GM12878 (cell line): ENCODE results near the gene OR10G3. TPM values are rescaled to one million over a fixed set of nuclear protein-coding genes. Genes with fewer than 3 reads are reported as not detected.

Source experiments
- ATAC-seq: fragments of 200-7000 bp; cut with Tn5 transposase; 3 replicates; pipeline ENCODE4 v1.9.1; 2020; ENCODE audit warnings: mild to moderate bottlenecking, moderate library complexity
- BruUV-seq: library from RNA; stranded (reverse); fragments of 400-500 nt; replicated peaks from 2 replicates; lab custom pipeline; 2021; lab: Mats Ljungman, UMichigan
- CTCF ChIA-PET: fragments of 300-600 bp; sonication (Branson Sonifier 250); formaldehyde crosslinking; extraction: SDS; loops from one replicate; lab custom pipeline; 2021; ENCODE audit warnings: inconsistent platforms; lab: Yijun Ruan, JAX
- POLR2A ChIA-PET: fragments of 350-600 bp; formaldehyde crosslinking; extraction: SDS; loops from one replicate; lab custom pipeline; 2021; ENCODE audit warnings: inconsistent platforms; lab: Charles Lee
- RAD21 ChIA-PET: fragments of 300-600 bp; sonication (Branson Sonifier 250); formaldehyde crosslinking; loops from one replicate; lab custom pipeline; 2023; ENCODE audit warnings: antibody characterized with exemption; ENCODE audit not compliant: unreplicated experiment; lab: Charles Lee
- SMC1A ChIA-PET: fragments of 300-600 bp; sonication (Branson Sonifier 250); formaldehyde crosslinking; loops from one replicate; lab custom pipeline; 2023; ENCODE audit not compliant: unreplicated experiment, uncharacterized antibody; lab: Charles Lee
- DNase-seq: peaks from one replicate; pipeline ENCODE4 v3.0.0-alpha.2; 2011; ENCODE audit warnings: low read depth, low spot score
- FAIRE-seq: peaks from 3 replicates; lab custom pipeline; 2011; peaks lifted over from hg19 to GRCh38; lab: Jason Lieb, UNC
- H2AFZ ChIP-seq: 2 replicates; pipeline ENCODE4 v1.6.0; 2011; ENCODE audit warnings: low read depth, low read length, control low read depth; ENCODE audit not compliant: control insufficient read depth
- H3K27ac ChIP-seq: 2 replicates; pipeline ENCODE4 v1.5.1; 2011; ENCODE audit warnings: control low read depth; ENCODE audit not compliant: control insufficient read depth, insufficient read depth
- H3K27me3 ChIP-seq, 2 experiments: replicated peaks in 1 of 2; 2 replicates each; pipeline versions ENCODE4 v1.6.0 to v1.6.1; 2011; ENCODE audit warnings: low read length in 1 of 2; ENCODE audit not compliant: control insufficient read depth in 2 of 2, insufficient read depth in 2 of 2
- H3K36me3 ChIP-seq, 2 experiments: 2 replicates each; pipeline ENCODE4 v1.5.1; 2011; ENCODE audit warnings: low read length in 1 of 2; ENCODE audit not compliant: control insufficient read depth in 2 of 2, insufficient read depth in 2 of 2
- H3K4me1 ChIP-seq: 2 replicates; pipeline ENCODE4 v1.6.1; 2011; ENCODE audit warnings: mild to moderate bottlenecking, low read length, moderate library complexity, mixed read lengths; ENCODE audit not compliant: control insufficient read depth, insufficient read depth
- H3K4me2 ChIP-seq: 2 replicates; pipeline ENCODE4 v1.6.0; 2011; ENCODE audit warnings: control low read depth; ENCODE audit not compliant: control insufficient read depth, insufficient read depth
- H3K4me3 ChIP-seq: fragments of 200-600 bp; sonication (generic); 2 replicates; pipeline ENCODE4 v1.5.1; 2016
- H3K79me2 ChIP-seq: 2 replicates; pipeline ENCODE4 v1.6.0; 2011; ENCODE audit warnings: low read length; ENCODE audit not compliant: control insufficient read depth, insufficient read depth
- H3K9ac ChIP-seq: 2 replicates; pipeline ENCODE4 v1.8.0; 2011; ENCODE audit warnings: low read length, control low read depth, mixed read lengths; ENCODE audit not compliant: control insufficient read depth, insufficient read depth
- H3K9me3 ChIP-seq: replicated peaks from 3 replicates; pipeline ENCODE4 v1.5.1; 2011; ENCODE audit warnings: mild to moderate bottlenecking, low read length; ENCODE audit not compliant: control insufficient read depth, insufficient read depth
- H4K20me1 ChIP-seq: 2 replicates; pipeline ENCODE4 v1.6.0; 2011; ENCODE audit not compliant: control insufficient read depth, insufficient read depth
- CBFB ChIP-seq: IDR thresholded peaks from 2 replicates; pipeline ENCODE4 v1.6.1; 2016; ENCODE audit warnings: antibody characterized with exemption, low read depth
- EED ChIP-seq: sonication (generic); IDR thresholded peaks from 2 replicates; pipeline ENCODE4 v1.6.1; 2016; ENCODE audit warnings: antibody characterized with exemption, low read depth
- IKZF2 ChIP-seq, 2 experiments: fragments of 450-650 bp; IDR thresholded peaks; 2 replicates each; pipeline ENCODE4 v1.6.1; 2017; ENCODE audit warnings: mild to moderate bottlenecking in 2 of 2, moderate library complexity in 2 of 2
- RUNX3 ChIP-seq: IDR thresholded peaks from 2 replicates; pipeline ENCODE4 v1.6.1; 2012; ENCODE audit warnings: low read length, inconsistent platforms
- ZBTB33 ChIP-seq: fragments of 450-650 bp; IDR thresholded peaks from 2 replicates; pipeline ENCODE4 v1.6.1; 2017; ENCODE audit warnings: mild to moderate bottlenecking
- WGBS: methylation state at CpG from one replicate; pipeline ENCODE4 v1.1.6; 2016; ENCODE audit warnings: low lambda C conversion rate; ENCODE audit not compliant: insufficient replicate concordance, insufficient coverage; ENCODE audit errors: missing lambda C conversion rate; 5-methylcytosine and 5-hydroxymethylcytosine counted together
- in situ Hi-C: fragments of 300-500 bp; cut with MboI; formaldehyde crosslinking; loops from 9 replicates; pipeline ENCODE4 v1.14.3; 2018; ENCODE audit warnings: mixed read lengths
- intact Hi-C: fragments of 100-400 bp; cut with micrococcal nuclease; formaldehyde crosslinking; loops from one replicate; pipeline ENCODE4 v1.14.2; 2022; ENCODE audit not compliant: unreplicated experiment
- polyA plus RNA-seq, 11 experiments: library from polyadenylated mRNA; depleted of rRNA in 4 of 11; unstranded in 6 of 11; stranded (reverse) in 5 of 11; fragments of >200 nt; fragmentation: Nextera tagmentation in 4 of 11; fragmentation: Illumina TruSeq in 1 of 11; extraction: Ambion mirVana in 4 of 11; extraction: Trizol in 1 of 11; gene quantifications; 1 replicate in 1 of 11; 2 replicates in 10 of 11; pipeline versions ENCODE4 v1.2.1 to v1.2.3, GENCODE V29; 2011 to 2016; ENCODE audit warnings: inconsistent platforms in 2 of 11, missing spikeins in 2 of 11, low read depth in 1 of 11
- total RNA-seq, 4 experiments: library from RNA; depleted of rRNA in 3 of 4; stranded (reverse); fragments of >200 nt in 3 of 4; fragmentation: Illumina TruSeq in 1 of 4; extraction: Trizol in 1 of 4; gene quantifications; 2 replicates each; pipeline versions ENCODE4 v1.2.1 to v1.2.3, GENCODE V29; 2013 to 2021

OR10G3 gene
- total and polyA plus RNA-seq, 10 of the 15 experiments (the other 5 are each of a cell fraction or from before 2014, with no cell fraction given): not detected

GRCh38 chr14:21527318-21527679, 52.6 kb downstream of the OR10G3 start:
- H3K4me2 ChIP-seq: peak overlapping the region; percentile 79
- in situ Hi-C loops: no loop called here

More at GRCh38 chr14:21527318-21527679, 52.6 kb downstream of the OR10G3 start:
- H3K9me3 ChIP-seq: no peaks in the 10 kb centered on the region
- H3K79me2 ChIP-seq: no peaks in the 10 kb centered on the region
- H3K9ac ChIP-seq: no peak overlapping the region
- no peak for FAIRE-seq
- ChIA-PET POLR2A (interaction anchor here (1.0 to 4.0 kb wide), 6 partner anchors 14 to 145 kb away, joined by 3 to 35 read pairs (median 8); partner anchors contain the start of genes METTL3, RAB2B and TOX4), SMC1A (interaction anchor here (2.0 to 4.9 kb wide), 3 partner anchors 11 to 29 kb away, joined by 10 to 48 read pairs (median 29); partner anchors contain the start of gene METTL3), CTCF (interaction anchor here (1.0 to 2.9 kb wide), 7 partner anchors 9 to 54 kb away, joined by 3 to 29 read pairs (median 4); no protein-coding TSS in a partner anchor), RAD21 (interaction anchor here (0.9 to 4.1 kb wide), 8 partner anchors 8 to 51 kb away, joined by 3 to 52 read pairs (median 6); partner anchors contain the start of genes METTL3, RAB2B and TOX4)
- WGBS: 0% methylated on average over 1 of the region's 1 CpG
- H3K4me1 ChIP-seq: peaks cover 12% of the 10 kb centered on the region
- DNase-seq: no peak
- intact Hi-C loops: no loop called here
- BruUV-seq: no TSS peak
- H4K20me1 ChIP-seq: no peaks in the 10 kb centered on the region
- no peak for ATAC-seq
- H3K4me3 ChIP-seq: no peak overlapping the region
- H2AFZ ChIP-seq: peak overlapping the region; percentile 41; the same call in 1 of the 2 replicates
- no peaks in the 10 kb centered on the region for H3K36me3 ChIP-seq
- no peaks in the 10 kb centered on the region for H3K27me3 ChIP-seq
- no peak overlapping the region for H3K27ac ChIP-seq
- peak; percentile 83 for TF ChIP-seq RUNX3
- TF ChIP-seq ZBTB33: no peak
- 0 out of 4 replicates have a peak, but pooled peaks of 1 of the 2 experiments have one; percentile 13 for TF ChIP-seq IKZF2 (IDR thresholded peaks at IDR 0.05)
- 0 out of 2 replicates have a peak, but pooled peaks have one; percentile 20 for TF ChIP-seq EED
- peak; percentile 37; the same call in 1 of the 2 replicates for TF ChIP-seq CBFB
